GM12891 (cell line): ENCODE measurements around the gene PCBP2.

Experiments used
- POLR2A ChIP-seq: IDR thresholded peaks from 2 replicates; pipeline ENCODE4 v1.6.1; 2011; ENCODE audit warnings: low read depth, low read length, control low read depth
- TAF1 ChIP-seq: IDR thresholded peaks from 2 replicates; pipeline ENCODE4 v1.6.1; 2011; ENCODE audit warnings: low read depth, low read length, control low read depth

GRCh38 chr12:53495903-53496751, 44.2 kb downstream of the PCBP2 start:
- TF ChIP-seq POLR2A: no peak
- no peak for TF ChIP-seq TAF1
